ENCODE data around the gene DIAPH2.

DIAPH2 gene

DNA sequence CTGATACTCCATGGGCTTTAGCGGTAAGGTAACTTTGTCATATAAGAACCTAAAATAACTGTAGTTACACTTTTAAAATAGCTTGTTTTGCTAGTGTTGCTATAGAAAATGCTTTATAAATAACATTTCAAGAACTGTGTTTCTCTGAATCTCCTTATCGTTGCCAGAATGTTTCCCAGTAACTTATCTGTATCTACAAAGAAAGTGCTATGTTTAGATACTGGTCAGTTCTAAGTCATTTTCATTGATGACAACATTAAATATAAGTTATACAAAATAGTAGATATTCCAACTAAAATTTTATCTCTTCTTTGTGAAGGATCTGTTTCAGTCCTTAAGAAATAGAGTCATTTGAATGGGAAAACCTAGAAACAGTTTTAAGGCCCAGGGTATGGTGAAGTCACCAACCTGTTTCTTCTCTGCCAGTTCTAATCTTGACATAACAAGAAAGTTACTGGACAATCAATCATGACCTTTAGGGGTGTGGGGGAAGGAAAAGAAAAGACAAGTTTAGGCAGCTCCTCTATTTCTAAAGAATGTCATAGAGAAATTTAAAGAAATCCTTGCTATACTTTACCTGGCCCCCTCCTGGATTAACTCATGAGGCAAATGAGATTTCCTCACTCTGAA, 625.0 kb downstream of the DIAPH2 start:
- DNase-seq (ENCODE audit: low spot score): no peak

DNA sequence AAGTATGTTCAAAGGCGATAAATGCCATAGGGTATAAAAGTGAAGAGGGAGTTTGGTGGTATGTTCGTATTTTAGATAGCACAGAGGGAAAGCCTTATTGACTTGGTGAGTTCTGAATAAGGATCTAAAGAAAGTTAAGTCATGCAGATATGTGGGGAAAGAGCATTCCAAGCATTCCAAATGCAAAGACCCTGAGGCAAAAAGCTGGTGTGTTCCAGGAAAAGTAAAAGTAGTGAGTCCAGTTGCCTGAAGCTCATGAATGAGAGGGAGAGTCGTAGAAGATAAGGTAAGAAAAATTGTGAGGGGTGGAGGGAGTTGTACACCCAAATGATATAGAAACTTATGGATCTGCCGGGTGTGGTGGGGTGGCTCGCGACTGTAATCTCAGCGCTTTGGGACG, 625.7 kb downstream of the DIAPH2 start:
- no peak for DNase-seq (ENCODE audit: low spot score)

DNA sequence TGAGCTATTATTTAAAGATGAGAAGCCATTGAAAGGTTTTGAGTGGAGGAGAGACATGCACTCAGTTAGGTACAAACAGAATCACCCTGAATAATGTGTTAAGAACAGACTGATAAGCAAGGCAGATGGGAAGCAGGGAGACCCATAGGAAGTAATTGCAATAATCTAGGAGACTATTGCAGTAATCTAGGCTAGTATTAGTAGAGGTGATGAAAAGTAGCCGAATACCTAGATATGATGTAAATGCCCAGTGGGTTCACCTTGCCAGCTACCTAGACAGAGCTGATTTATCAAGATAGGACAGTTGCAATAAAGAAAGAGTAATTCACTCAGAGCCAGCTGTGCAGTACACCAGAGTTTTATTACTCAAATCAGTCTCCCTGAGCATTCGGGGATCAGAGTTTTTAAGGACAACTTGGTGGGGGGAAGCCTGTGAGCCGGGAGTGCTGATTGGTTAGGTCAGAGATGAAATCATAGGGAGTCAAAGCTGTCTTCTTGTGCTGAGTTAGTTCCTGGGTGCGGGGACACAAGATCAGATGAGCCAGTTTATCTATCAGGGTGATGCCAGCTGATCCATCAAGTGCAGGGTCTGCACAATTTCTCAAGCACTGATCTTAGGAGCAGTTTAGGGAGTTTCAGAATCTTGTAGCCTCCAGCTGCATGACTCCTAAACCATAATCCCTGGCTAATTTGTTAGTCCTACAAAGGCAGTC, 626.6 kb downstream of the DIAPH2 start:
- DNase-seq (ENCODE audit: low spot score): no peak

DNA sequence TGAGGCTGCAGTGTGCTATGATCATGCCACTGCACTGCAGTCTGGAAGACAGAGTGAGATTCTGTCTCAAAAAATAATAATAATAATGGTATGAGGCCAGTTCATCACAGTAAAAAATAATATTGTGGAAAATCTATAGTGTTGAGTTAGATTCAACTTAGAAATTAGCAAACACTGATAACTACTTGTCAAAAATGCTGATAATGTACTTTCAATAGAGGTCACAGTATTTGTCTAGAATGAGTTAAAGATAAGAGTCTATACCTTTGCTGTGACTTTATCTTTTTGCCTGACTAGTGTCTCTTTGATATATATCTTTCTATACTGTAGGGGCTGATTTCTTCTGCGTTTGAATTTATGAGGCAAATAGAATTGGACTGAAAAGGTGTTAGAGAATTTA, 629.7 kb downstream of the DIAPH2 start:
- DNase-seq (ENCODE audit: low spot score): no peak

DNA sequence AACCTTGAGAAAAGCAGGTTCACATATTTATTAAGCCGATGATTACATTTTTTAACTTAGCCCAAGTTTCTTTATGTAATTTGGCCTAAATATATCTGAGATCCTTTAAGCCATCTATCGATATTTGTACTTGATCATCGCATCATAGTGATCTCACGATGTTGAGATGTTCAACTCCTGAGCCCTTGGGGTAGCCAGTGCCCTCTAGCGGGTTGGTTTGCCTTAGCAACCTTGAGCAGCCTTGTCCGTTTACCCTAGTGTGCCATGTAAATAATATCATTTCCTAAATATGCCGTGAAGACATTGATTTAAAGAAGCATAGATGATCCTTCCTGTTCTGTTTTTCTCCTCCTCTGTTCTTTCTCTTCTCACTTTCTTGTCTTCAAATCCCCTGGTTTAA, 631.3 kb downstream of the DIAPH2 start:
- DNase-seq (ENCODE audit: low spot score): no peak

DNA sequence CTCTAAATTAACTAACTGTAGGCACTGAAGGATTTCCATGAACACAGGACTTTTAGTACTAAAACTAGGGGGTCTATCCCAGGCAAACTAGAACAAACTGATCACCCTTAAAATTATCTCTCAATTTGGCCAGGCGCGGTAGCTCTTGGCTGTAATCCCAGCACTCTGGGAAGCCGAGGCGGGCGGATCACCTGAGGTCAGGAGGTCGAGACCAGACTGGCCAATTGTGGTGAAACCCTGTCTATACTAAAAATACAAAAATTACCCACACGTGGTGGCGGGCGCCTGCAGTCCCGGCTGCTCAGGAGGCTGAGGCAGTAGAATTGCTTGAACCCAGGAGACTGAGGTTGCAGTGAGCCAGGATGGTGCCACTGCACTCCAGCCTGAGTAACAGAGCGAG, 635.7 kb downstream of the DIAPH2 start:
- no peak for DNase-seq (ENCODE audit: low spot score)

DNA sequence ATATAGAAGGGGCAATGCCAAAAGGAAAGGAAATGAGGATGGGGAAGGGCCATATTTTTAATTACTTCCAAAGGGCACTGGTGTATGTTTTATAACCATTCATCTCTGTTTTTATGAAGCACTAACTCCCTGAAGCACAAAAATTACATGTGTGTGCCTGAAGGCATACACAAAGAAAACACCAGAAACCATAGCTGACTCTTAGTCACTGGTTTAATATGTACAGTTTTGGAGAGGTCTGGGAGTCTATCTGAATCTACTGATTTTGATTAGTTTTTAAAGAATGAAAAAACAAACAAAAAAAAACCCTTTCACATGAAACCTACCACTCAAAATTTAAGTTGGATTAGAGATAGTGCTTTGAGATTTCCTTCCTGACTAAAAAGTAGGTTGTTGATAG, 637.8 kb downstream of the DIAPH2 start:
- DNase-seq (ENCODE audit: low spot score): no peak

DNA sequence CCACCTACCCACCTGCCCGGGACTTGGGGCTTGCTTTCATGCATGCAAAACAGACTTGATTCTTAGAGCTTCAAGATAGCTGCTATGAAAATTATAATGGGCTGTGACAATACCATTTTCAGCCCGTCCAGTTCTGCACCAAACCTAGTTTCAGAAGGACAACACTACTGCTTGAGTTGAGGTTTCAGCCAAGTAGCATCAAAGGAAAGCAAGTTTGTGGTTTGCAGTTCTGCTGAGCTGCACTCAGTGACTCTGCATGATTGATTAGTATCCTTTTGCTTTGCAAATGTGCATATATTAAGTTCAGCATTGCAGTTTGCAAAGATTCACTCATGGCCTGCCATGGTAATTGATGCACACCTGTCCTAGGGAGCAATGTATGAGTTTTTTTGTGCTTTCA, 641.8 kb downstream of the DIAPH2 start:
- DNase-seq (ENCODE audit: low spot score): no peak

DNA sequence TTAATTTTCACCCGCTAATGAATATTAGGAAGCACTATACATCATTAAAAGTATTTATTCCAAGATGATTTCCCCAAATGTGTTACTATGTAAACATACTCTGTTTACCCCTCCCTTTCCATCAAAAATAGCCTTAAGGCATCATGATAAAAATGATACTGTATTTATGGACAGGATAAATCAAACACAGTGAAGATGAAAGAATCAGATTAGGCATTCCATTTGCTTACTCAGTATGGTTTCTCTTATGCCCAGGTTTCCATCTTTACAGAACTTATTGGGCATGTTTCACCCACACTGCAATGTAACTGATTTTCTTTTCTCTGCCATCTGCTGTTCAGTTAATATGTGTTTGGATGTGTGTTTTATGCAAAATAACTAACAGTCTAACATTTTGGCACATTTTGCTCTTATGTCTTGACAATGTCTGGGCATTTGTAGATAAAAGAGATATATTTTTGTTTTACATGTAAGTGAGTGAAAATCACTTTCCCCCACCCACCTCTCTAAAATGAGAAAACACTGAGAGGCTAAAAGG, 644.3 kb downstream of the DIAPH2 start:
- no peak for DNase-seq (ENCODE audit: low spot score)

DNA sequence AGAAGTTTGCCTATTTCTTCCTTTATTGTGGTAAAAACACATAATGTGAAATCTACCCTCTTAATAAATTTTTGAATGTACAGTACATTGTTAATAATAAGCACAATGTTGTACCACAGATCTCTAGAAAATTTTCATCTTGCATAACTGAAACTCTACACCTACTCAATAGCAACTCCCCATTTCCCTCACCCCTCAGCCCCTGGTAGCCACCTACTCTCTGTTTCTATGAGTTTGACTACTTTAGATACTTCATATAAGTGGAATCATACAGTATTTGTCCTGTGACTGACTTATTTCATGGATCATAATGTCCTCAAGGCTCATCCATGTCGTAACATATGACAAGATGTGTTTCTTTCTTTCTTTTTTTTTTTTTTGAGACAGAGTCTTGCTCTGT, 645.5 kb downstream of the DIAPH2 start:
- DNase-seq (ENCODE audit: low spot score): no peak

DNA sequence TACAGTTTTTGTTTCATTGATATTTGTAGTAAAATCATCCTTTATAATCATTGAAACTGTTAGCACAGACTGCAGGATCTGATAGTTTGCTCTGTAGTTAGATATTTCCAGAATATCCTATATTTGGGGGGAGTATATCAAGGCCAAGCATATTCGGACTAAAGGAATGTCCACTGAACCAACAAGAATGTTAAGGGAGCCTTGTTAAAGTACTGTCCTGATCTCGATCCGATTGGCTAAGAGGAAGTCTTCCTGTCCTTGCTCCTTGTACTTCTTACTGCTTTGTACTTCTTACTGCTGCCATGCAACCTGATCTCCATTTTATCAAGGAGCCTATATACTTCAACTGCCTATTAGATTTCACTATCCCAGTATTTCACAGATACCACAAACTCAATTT, 648.3 kb downstream of the DIAPH2 start:
- DNase-seq (ENCODE audit: low spot score): peak; percentile 16

DNA sequence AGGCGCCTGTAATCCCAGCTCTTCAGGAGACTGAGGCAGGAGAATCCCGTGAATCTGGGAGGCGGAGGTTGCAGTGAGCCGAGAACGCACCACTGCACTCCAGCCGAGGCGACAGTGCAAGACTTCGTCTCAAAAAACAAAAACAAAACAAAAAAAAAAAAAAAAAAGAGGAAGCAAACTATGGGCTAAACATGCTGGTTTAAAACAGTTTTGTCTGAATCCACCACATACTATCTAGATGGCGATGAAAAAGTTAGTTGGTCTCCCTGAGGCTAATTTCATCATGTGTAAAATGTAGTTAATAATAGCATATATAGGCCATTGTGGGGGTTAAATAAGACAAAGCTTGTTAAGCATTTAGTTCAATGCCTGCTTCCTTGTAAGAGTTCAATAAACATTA, 650.2 kb downstream of the DIAPH2 start:
- no peak for DNase-seq (ENCODE audit: low spot score)

DNA sequence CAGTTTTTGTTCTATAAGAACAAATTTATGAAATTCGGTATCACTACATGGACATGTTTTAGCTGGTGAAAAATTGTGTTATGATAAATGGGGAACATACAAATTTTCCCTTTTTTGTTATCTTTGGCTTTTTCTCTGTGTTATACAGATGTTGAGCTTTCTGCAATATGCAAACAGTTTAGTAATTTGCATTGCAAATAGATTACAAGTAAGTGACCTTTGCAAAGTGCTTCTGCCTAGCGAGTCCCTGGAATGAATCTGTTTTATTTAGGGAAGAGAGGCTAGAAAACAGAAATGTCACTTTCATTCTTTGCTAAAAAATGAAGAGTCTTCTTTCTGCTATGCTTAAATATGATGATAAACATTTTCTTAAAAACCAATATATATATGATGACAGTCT, 660.1 kb downstream of the DIAPH2 start:
- no peak for DNase-seq (ENCODE audit: low spot score)

DNA sequence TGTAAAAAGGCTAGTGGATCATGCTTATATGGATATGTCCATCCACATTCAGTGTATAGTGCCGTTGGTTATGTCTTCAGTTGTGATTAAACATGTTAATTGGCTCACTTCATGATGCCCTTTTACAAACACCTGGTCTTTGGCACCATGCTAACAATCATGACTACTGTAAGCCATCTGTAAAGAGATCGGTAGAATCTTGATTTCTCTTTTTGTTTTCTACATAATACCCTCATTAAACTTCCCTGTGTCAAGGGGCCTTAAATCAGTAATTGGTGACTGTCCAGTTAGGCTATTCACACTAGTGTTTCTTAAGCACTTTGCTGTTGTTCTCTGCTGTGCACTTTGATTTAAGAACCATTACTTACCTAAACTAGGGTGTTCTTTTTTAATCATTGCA, 674.3 kb downstream of the DIAPH2 start:
- DNase-seq (ENCODE audit: low spot score): no peak

DNA sequence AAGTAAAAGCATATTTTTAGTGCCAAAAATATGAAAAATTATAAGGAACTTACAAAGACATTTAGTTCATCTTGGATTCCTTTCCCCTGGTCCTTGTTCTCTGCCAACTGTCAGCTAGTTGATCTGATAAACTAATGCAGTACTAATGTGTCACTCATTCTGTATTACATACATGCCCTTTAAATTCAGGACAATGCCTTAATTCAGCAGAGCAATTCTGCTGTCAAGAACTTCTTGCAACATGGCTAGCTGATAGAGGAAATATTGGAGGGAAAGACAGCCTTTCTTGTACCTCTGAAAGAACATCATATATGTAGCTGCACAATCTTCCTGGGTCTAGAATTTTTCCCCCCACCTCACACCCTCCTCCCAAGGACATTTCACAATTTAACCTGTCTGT, 679.2 kb downstream of the DIAPH2 start:
- DNase-seq (ENCODE audit: low spot score): no peak

DNA sequence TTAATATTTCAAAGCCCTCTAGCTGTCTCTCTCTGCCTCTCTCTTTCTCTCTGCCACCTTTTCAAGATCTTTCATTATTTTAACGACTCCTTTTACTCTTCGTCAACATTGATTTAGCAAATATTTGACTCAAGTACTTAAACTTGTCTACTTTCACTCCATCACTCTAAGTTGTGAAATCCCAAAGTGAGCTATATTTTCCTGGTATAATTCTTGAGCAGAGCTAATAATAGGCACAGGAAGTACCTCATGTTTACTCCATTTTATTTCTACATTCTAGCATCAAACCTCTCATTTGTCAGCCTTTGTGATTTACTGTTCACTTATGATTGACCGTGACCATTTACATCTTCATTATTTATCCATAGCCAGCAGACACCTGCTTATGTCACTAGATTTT, 681.6 kb downstream of the DIAPH2 start:
- no peak for DNase-seq (ENCODE audit: low spot score)

DNA sequence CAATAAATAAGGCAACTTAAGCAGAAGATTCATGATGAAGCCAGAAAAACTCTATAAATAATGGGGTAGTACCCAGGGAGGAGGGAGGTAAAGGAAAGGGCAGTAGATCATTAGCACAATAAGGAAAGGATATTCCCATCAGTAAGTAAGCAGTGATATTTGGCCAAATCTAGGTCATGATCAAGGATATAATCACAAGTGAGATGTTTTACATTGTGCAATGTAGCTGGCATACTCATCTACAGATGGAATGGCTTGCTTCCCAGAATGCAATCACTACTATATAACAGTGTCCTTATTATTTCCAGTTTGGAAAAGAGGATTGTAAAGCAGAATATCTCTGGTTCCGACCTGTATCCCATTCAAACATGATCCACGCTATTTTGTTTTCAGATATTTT, 682.5 kb downstream of the DIAPH2 start:
- DNase-seq (ENCODE audit: low spot score): peak; percentile 36

DNA sequence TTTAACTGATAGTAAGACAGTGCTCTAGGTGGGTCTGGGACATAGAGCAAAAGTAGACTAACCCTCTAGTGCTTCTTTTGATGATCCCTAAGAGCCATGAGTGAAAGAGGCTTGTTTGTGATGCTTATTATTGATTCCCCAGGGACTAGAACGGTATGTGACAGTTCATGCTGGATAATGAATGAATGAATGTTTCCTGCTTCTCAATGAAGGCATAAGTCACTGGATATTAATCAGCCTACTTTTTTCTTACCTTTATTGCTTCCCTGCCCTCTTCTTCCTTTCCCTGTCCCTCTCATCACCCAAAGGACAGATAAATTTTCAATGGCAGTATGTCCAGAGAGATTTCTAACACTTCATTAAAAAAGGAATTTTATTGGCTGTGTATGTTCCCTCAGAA, 685.3 kb downstream of the DIAPH2 start:
- no peak for DNase-seq (ENCODE audit: low spot score)

DNA sequence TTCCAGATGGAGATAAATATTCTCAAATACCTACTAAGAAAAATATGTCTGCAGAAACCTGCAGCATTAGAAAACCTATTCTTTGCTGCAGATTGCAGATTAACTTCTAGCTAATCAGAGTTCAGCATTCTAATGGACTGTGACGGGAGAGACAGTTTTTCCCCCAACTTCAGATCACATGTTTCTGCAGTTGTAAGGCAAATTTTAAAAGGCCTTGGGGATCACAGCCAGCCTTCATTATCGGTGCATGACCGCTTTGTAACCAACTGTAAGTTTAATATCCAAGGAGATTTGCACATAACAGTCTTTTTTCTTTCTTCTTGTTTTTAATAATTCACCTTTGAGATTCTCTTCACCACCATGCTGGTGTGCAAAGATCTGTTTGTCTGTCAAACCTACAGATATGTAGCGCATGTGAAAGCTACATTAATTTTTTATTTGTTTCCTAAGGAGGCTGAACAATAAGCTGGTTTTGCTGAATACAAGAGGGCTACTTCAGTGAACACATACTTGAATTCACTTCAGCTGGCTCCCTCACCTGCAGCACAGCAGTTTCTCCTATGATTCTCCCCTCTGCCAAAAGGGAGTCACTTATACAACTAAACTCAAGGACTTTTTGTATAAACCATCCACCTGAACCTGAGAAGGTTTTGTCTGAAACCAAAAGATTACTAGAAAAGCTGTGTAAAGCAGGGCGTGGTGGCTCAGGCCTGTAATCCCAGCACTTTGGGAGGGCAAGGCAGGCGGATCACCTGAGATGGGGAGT, 687.5 kb downstream of the DIAPH2 start:
- DNase-seq (ENCODE audit: low spot score): no peak

DNA sequence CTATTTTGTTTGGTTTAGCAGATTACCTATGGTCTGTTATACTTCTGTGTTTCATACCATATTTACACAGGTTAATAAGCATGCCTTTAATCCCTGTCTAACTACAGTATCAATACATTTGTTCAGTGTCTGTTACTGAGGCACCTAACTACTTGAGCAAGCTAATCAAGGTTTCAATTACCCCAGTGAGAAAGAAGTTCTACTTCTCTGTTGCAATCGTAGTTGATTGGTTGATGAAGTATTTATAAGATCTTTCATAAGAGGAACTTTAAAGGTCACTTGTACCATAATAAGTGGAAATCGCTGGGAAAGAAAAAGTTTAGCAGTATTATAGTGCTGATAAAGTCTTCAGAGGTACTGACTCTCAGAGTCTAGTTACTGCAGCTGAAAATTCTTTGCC, 689.6 kb downstream of the DIAPH2 start:
- DNase-seq (ENCODE audit: low spot score): no peak

DNA sequence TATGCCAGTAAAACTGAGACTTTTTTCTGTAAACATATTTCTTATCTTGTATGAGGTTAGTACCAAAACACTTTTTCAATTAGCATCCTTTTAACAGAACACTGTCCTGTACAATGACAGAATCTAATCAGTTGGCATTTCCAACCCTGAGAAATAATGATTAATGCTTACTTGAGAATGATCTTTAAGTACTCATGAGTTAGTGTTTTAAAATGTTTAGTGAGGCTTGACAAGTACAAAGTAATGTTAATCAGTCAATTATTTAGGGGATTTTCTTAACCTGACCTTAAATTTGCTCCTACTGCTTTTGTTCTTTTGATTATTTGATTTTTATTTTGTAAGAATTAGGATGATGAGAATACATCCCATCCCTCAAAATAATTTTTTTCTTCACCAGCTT, 695.6 kb downstream of the DIAPH2 start:
- DNase-seq (ENCODE audit: low spot score): no peak

DNA sequence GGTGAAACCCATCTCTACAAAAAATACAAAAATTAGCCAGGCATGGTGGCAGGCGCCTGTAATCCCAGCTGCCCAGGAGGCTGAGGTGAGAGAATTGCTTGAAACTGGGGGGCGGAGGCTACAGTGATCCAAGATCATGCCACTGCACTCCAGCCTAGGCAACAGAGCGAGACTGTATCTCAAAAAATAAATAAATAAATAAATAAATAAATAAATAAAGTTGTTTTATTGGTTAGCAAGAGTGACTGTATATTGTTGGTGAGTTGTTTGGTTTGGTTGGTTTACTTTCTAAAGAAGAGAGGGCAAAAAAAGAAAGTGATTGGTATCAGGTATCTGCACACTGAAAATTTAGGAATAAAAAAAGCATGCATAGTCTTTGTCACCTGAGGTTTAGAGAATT, 700.0 kb downstream of the DIAPH2 start:
- no peak for DNase-seq (ENCODE audit: low spot score)

DNA sequence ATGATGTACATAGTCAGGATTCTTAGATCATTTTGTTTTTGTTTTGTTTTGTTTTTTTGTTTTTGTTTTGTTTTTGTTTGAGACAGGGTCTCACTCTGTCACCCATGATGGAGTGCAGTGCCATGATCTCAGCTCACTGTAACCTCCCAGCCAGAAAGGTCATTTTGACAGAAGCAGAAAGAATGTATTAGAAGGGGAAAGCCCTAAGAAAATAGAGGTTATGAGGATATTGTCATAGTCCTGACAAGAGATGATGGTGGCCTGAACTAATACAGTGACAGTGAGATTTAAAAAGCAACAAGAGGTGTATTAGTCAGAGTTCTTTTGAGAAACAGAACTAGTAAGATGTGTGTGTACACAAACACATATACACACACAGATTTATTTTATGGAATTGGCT, 702.4 kb downstream of the DIAPH2 start:
- DNase-seq (ENCODE audit: low spot score): no peak

All from GM03348 (cell line).